ENCODE data around the gene SLC16A10.
"Not testable (repeated sequence)": the region's sequence is repeated elsewhere in the genome, so short reads cannot be mapped to it uniquely, and the experiment has no call there.

Gene SLC16A10

GRCh38 chr6:111087106-111087835 is at the start of gene SLC16A10:
TSS of gene SLC16A10 (plus strand) at chr6:111087503. CDS start at chr6:111087753, 250 bp downstream.
- peak; percentile 53 for DNase-seq (ENCODE audit: low read depth)

GRCh38 chr6:111038534-111039252 is 48.6 kb upstream of the SLC16A10 start:
- no peak for DNase-seq (ENCODE audit: low read depth)

GRCh38 chr6:111041917-111042316 is 45.4 kb upstream of the SLC16A10 start:
- no peak for DNase-seq (ENCODE audit: low read depth)

GRCh38 chr6:111047244-111047643 is 40.1 kb upstream of the SLC16A10 start:
- no peak for DNase-seq (ENCODE audit: low read depth)

- no peak for DNase-seq (ENCODE audit: low read depth)
Measured at GRCh38 chr6:111050261-111051023, 36.9 kb upstream of the SLC16A10 start.

GRCh38 chr6:111052171-111052570 is 35.1 kb upstream of the SLC16A10 start:
- DNase-seq (ENCODE audit: low read depth), result no peak

- no peak for DNase-seq (ENCODE audit: low read depth)
Measured at GRCh38 chr6:111057074-111057752, 30.1 kb upstream of the SLC16A10 start.

- no peak for DNase-seq (ENCODE audit: low read depth)
Measured at GRCh38 chr6:111061508-111061907, 25.8 kb upstream of the SLC16A10 start.

- DNase-seq (ENCODE audit: low read depth), result not testable (repeated sequence)
Measured at GRCh38 chr6:111061985-111062384, 25.3 kb upstream of the SLC16A10 start.

- not testable (repeated sequence) for DNase-seq (ENCODE audit: low read depth)
Measured at GRCh38 chr6:111062860-111063259, 24.4 kb upstream of the SLC16A10 start.

- DNase-seq (ENCODE audit: low read depth), result no peak
Measured at GRCh38 chr6:111068109-111068865, 19.0 kb upstream of the SLC16A10 start.

GRCh38 chr6:111068866-111069234 is 18.5 kb upstream of the SLC16A10 start:
- no peak for DNase-seq (ENCODE audit: low read depth)

- DNase-seq (ENCODE audit: low read depth), result no peak
Measured at GRCh38 chr6:111069382-111070104, 17.8 kb upstream of the SLC16A10 start.

- DNase-seq (ENCODE audit: low read depth), result no peak
Measured at GRCh38 chr6:111070105-111071005, 16.9 kb upstream of the SLC16A10 start.

GRCh38 chr6:111072801-111073360 is 14.4 kb upstream of the SLC16A10 start:
- DNase-seq (ENCODE audit: low read depth), result no peak

- no peak for DNase-seq (ENCODE audit: low read depth)
Measured at GRCh38 chr6:111074311-111074710, 13.0 kb upstream of the SLC16A10 start.

GRCh38 chr6:111076024-111076695 is 11.1 kb upstream of the SLC16A10 start:
- DNase-seq (ENCODE audit: low read depth), result no peak

GRCh38 chr6:111080698-111081097 is 6.6 kb upstream of the SLC16A10 start:
- DNase-seq (ENCODE audit: low read depth), result no peak

GRCh38 chr6:111086685-111087084 is 618 bp upstream of the SLC16A10 start:
- no peak for DNase-seq (ENCODE audit: low read depth)

All from stimulated activated CD8-positive, alpha-beta memory T cell treated with anti-CD3 and anti-CD28 coated beads, Interleukin-7, amount 100 ng/mL, for 24 hours (primary cell).